Measurements from ENCODE around the gene CAMTA1. TPM values are rescaled to one million over a fixed set of nuclear protein-coding genes. Genes with fewer than 3 reads are reported as not detected.
A peak's percentile ranks its signal among the peaks of the same experiment; 100 is the strongest.

CAMTA1 gene
- total RNA-seq, 1 donor from 2014 or later = 40.9 TPM

DNA sequence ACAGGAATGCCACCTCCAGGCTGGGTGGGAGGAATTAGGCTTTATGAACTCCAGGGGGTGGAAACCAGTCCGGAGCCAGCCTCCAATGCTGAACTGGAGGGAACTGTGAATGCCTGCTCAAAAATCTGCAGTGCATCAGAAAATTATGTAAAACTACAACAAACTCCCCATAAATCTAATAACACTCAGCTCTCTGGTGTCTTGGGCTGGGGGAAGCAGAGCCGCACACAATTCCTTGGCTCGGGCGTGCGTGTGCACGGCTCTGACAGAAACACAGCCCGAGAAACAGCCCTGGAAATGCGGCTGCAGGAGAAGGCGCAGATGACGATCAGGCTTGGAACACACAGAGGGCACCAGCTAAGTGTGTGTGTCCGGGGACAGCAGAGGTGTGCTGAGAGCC is 858.3 kb downstream of the CAMTA1 start:
- DNase-seq (ENCODE audit: low read depth in 2 of 2) = no peak

GRCh38 chr1:7644086-7644485 is 858.8 kb downstream of the CAMTA1 start:
- DNase-seq (ENCODE audit: low read depth in 2 of 2) = no peak

DNA sequence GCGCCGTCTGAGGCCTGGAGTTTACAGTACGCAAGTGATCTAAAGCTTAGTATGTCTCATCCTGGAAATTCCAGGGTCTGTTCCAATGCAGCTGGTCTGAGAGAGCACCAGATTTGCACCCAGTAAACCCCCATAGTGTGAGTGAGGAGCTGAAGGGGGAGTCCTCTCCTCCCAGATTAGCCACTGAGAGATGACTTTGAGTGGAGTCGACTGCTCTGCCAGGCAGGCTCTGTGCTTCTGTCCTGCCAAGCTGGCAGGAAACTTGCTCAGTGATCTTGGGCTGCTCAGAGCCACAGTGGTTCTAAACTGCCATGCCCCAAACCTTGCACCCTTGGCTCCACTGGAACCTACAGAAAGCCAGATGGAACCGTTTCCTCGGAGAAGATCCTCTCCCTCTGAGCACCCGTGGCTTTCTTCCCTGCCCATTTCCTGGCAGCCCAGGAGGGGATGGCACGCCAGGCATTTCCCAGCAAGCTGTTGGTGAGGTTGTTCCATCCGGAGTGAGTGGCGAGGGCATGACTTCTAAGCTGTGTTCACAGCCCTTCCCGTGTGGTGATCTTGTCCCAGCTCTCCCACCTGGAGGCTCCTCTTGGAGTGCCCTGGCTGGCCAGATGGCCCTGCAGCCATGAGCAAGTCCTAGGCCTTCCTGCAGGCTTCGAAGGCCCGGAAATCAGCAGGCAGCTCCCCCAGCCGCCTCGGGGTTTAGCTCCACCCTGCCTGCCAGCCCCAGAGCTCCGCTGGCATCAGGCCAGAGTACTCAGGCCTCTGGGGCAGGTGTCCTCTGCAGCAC is 859.9 kb downstream of the CAMTA1 start:
- DNase-seq (ENCODE audit: low read depth in 2 of 2) = peak; percentile 45 to 60

GRCh38 chr1:7645751-7646048 is 860.4 kb downstream of the CAMTA1 start:
- DNase-seq (ENCODE audit: low read depth in 2 of 2) = no peak

- no peak for DNase-seq (ENCODE audit: low read depth in 2 of 2)
Measured at GRCh38 chr1:7646164-7646563, 860.9 kb downstream of the CAMTA1 start.

GRCh38 chr1:7646981-7647901 is 862.0 kb downstream of the CAMTA1 start:
- peak; percentile 48 to 63 for DNase-seq (ENCODE audit: low read depth in 2 of 2)

DNA sequence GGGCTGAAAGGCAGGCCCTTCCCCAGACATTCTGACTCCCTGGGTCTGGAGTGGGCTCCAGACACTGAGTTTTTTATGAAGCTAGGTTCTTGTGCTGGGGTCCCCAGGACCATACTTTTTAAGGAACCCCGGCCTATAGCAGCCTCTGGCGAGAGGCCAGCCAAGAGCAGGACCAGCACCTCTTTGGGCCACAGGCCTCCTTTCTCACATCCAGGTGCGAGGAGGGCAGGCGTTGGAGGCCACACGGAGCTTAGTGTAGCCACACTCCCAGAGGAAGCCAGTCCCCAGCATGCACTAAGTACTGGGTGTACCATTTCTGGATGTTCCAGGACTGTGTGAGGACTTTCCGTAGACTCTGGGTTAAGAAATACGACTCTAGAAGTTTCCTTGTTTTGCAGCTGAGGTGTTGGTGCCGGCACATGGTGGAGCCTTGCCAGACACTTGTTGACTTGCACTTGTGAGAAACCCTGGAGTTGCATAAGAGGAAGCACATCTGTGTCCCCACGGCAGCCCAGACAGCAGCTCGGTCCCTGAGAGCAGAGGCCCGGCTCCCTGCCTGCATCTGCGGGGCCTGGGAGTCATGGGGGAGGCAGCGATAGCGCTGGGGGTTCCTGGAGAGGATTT is 863.6 kb downstream of the CAMTA1 start:
- peak in 1 of 2 donors; percentile 52 for DNase-seq (ENCODE audit: low read depth in 2 of 2)

DNA sequence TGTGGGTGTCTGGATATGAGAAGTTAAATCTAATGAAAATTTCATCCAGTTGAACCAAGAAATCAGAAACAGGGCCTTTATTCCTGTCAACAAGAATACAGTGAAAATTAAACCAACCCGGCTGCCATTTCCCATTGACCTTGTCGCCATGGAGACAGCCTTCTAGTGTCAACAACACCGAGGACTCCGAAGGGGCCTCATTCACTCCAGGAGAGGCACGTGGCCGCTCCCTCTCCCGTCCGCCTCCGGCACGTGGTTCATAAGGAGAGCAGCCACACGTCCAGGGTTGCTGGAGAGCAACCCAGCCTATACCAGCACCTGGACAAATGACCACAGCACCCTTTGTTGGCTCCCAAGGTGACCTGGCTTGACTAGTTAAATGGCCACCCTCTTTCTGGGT is 865.5 kb downstream of the CAMTA1 start:
- no peak for DNase-seq (ENCODE audit: low read depth in 2 of 2)

- DNase-seq (ENCODE audit: low read depth in 2 of 2) = no peak
Measured at GRCh38 chr1:7651203-7651602, 865.9 kb downstream of the CAMTA1 start.

DNA sequence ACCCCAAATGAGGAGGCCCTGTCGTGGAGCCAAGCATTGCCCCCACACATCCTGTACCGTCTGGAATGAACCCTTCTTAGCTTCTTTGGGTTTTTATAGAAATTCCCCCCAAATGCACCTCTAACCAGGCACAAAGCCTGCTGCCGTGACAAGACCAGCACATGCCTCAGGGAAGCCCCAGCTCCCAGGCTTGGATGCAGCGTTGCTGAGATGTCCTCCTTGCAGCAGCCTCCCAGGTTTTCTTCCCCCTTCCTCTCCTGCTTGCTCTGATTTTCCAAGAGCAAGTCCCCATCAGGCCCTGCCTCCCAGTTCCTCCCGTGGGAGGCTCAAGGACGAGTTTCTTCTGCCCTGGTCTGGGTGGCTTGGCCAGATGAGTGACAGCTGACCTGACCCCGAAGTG is 866.8 kb downstream of the CAMTA1 start:
- DNase-seq (ENCODE audit: low read depth in 2 of 2) = no peak

DNA sequence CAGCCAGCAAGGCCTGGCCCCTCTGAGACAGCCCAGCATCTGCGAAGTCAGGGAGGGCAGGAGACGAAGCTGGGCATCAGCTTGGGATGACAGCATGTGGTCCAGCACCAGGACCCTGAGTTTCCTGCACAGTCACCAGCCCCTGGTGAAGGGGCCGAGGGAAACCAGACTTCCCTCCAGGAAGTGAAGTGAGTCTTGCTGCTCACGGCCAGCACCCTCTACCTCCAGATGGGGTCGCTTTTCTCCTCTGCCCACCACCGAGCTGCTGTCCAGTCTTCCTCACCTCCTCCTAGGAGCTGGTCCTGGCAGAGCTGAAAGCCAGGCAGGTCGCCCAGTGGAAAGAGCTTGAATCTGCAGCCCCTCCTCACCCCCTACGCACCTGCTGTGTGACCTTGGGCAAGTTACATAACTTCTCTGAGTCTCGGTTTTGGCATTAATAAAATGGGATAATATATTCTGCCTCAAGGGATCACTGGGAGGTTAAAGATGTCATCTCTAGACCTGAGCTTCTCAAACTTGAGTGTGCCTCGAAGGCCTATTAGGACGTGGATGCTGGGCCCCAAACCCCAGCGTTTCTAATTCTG is 867.4 kb downstream of the CAMTA1 start:
- no peak for DNase-seq (ENCODE audit: low read depth in 2 of 2)

DNA sequence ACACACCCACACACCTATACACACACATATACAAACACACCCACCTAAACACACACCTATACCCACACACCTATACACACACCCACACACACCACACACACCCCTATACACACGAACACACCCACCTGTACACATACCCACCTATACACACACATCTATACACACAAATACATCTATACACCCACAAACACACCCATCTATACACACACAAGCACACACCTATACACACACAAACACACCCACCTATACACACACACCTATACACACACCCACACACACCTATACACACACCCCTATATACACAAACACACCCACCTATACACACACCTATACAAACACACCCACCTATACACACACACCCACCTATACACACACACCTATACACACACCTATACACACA is 869.5 kb downstream of the CAMTA1 start:
- no peak for DNase-seq (ENCODE audit: low read depth in 2 of 2)

- no peak for DNase-seq (ENCODE audit: low read depth in 2 of 2)
Measured at GRCh38 chr1:7655354-7655753, 870.1 kb downstream of the CAMTA1 start.

DNA sequence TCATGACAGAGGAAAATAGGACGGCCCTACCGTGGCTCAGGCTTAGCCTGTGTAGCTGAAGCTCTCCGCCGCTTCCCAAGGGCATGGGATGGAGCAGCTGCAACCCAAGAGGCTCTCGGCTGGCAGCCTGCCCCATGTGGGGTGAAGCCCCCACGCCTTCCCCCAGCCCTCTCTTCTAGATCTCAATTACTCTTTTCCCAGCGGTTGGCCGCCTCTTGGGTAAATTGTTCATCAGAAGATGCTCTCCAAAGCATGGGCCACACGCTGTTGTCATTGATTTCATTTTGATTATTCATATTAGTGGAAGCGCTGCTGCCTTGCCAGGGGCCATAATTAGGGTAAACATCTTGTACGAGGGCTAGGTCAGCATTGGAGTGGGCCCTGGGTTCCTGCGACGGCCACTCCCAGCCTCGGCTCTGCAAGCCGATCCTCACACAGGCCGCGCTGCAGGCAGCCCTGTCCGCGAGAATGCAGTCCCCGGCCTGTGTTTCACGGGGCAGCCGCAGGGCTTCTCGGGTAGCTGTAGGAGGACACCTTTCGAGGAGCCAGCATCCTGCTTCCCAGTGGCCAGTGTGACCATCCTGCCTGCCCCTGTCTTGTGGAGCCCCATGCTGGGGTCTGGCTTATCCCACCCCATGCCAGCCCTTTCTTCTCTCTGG is 871.4 kb downstream of the CAMTA1 start:
- DNase-seq (ENCODE audit: low read depth in 2 of 2) = no peak

- DNase-seq (ENCODE audit: low read depth in 2 of 2) = no peak
Measured at GRCh38 chr1:7657287-7658016, 872.2 kb downstream of the CAMTA1 start.

DNA sequence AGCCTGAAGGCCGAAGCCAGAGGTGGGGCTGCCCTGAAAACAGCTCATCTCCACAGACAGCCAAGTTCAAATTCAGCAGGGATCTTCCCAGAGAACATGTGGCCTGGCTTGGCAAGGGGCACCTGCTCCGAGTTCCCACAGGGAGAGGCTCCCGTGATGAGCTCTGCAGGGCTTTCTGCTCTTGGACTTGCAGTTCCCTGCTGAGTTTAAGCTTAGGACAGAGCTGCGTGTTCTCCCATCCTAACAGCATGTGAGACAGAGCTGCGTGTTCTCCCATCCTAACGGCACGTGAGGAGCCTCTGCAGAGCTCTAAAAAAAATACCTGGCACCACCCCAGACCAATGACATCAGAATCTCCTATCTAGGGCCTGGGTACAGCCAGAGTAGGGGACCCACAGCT is 872.8 kb downstream of the CAMTA1 start:
- no peak for DNase-seq (ENCODE audit: low read depth in 2 of 2)

GRCh38 chr1:7659514-7659913 is 874.3 kb downstream of the CAMTA1 start:
- no peak for DNase-seq (ENCODE audit: low read depth in 2 of 2)

DNA sequence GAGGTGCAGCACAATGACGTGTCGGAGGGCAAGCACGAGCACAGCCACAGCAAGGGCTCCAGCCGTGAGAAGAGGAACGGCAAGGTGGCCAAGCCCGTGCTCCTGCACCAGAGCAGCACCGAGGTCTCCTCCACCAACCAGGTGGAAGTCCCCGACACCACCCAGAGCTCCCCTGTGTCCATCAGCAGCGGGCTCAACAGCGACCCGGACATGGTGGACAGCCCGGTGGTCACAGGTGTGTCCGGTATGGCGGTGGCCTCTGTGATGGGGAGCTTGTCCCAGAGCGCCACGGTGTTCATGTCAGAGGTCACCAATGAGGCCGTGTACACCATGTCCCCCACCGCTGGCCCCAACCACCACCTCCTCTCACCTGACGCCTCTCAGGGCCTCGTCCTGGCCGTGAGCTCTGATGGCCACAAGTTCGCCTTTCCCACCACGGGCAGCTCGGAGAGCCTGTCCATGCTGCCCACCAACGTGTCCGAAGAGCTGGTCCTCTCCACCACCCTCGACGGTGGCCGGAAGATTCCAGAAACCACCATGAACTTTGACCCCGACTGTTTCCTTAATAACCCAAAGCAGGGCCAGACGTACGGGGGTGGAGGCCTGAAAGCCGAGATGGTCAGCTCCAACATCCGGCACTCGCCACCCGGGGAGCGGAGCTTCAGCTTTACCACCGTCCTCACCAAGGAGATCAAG is 878.3 kb downstream of the CAMTA1 start:
- DNase-seq (ENCODE audit: low read depth in 2 of 2) = no peak

DNA sequence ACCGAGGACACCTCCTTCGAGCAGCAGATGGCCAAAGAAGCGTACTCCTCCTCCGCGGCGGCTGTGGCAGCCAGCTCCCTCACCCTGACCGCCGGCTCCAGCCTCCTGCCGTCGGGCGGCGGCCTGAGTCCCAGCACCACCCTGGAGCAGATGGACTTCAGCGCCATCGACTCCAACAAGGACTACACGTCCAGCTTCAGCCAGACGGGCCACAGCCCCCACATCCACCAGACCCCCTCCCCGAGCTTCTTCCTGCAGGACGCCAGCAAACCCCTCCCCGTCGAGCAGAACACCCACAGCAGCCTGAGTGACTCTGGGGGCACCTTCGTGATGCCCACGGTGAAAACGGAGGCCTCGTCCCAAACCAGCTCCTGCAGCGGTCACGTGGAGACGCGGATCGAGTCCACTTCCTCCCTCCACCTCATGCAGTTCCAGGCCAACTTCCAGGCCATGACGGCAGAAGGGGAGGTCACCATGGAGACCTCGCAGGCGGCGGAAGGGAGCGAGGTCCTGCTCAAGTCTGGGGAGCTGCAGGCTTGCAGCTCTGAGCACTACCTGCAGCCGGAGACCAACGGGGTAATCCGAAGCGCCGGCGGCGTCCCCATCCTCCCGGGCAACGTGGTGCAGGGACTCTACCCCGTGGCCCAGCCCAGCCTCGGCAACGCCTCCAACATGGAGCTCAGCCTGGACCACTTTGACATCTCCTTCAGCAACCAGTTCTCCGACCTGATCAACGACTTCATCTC is 879.1 kb downstream of the CAMTA1 start:
- DNase-seq (ENCODE audit: low read depth in 2 of 2) = no peak

DNA sequence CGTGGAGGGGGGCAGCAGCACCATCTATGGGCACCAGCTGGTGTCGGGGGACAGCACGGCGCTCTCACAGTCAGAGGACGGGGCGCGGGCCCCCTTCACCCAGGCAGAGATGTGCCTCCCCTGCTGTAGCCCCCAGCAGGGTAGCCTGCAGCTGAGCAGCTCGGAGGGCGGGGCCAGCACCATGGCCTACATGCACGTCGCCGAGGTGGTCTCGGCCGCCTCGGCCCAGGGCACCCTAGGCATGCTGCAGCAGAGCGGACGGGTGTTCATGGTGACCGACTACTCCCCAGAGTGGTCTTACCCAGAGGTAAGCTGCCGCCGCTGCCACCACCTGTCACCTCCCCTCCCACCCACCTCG is 879.6 kb downstream of the CAMTA1 start:
- no peak for DNase-seq (ENCODE audit: low read depth in 2 of 2)

Measured in lung microvascular endothelial cell (primary cell).